Measurements from ENCODE around the gene TSPYL1. TPM values are rescaled to one million over a fixed set of nuclear protein-coding genes. Genes with fewer than 3 reads are reported as not detected.
A peak's percentile ranks its signal among the peaks of the same experiment; 100 is the strongest.

Gene TSPYL1
- total and polyA plus RNA-seq, 10 of the 15 experiments (the other 5 are each of a cell fraction or from before 2014, with no cell fraction given): 22.9 to 44.1 (median 27.0) TPM

GRCh38 chr6:116247285-116247684 is 32.4 kb downstream of the TSPYL1 start:
- in situ Hi-C loops (cut with MboI) (no loop called here), intact Hi-C loops (cut with micrococcal nuclease; ENCODE audit: unreplicated experiment) (no loop called here)
- Histone ChIP-seq H3K9ac (ENCODE audit: control insufficient read depth, insufficient read depth, low read length) (no peak overlapping the region), H3K27ac (ENCODE audit: control insufficient read depth, insufficient read depth) (no peak overlapping the region), H2AFZ (ENCODE audit: control insufficient read depth, low read depth, low read length) (no peak overlapping the region), H3K4me1 (ENCODE audit: control insufficient read depth, insufficient read depth, low read length) (no peaks in the 10 kb centered on the region), H3K36me3 (ENCODE audit: control insufficient read depth in 2 of 2, insufficient read depth in 2 of 2, low read length in 1 of 2) (peaks cover 0 to 5% of the 10 kb centered on the region in 2 experiments; a peak in 1 of 4 replicates), H3K9me3 (replicated peaks; ENCODE audit: control insufficient read depth, insufficient read depth, low read length) (no peaks in the 10 kb centered on the region; the same call in 2 of the 3 replicates), H3K79me2 (ENCODE audit: control insufficient read depth, insufficient read depth, low read length) (peaks cover 13% of the 10 kb centered on the region), H3K27me3 (replicated peaks in 1 of 2; ENCODE audit: control insufficient read depth in 2 of 2, insufficient read depth in 2 of 2, low read length in 1 of 2) (no peaks in the 10 kb centered on the region), H4K20me1 (ENCODE audit: control insufficient read depth, insufficient read depth) (no peaks in the 10 kb centered on the region; the same call in 1 of the 2 replicates), H3K4me2 (ENCODE audit: control insufficient read depth, insufficient read depth) (no peak overlapping the region), H3K4me3 (no peak overlapping the region)
- DNase-seq (ENCODE audit: low read depth, low spot score): no peak
- POLR2A ChIA-PET: no interaction called here
- SMC1A ChIA-PET (ENCODE audit: uncharacterized antibody, unreplicated experiment): interaction anchor here (1.1 kb wide), 1 partner anchor 25 kb away, joined by 3 read pairs; no protein-coding TSS in a partner anchor
- BruUV-seq (replicated peaks): no TSS peak
- TF ChIP-seq CBX3 (IDR thresholded peaks at IDR 0.05; ENCODE audit: borderline replicate concordance, low read depth): no peak
- TF ChIP-seq CUX1 (IDR thresholded peaks at IDR 0.05; ENCODE audit: insufficient replicate concordance, low read depth, low read length): no peak
- no peak for TF ChIP-seq POU2F2 (IDR thresholded peaks at IDR 0.05; ENCODE audit: borderline replicate concordance, low read depth, low read length)
- no peak for TF ChIP-seq PRDM15 (CRISPR knock-in tag; IDR thresholded peaks at IDR 0.05)
- no peak for FAIRE-seq
- peak; percentile 31 for ATAC-seq
- CTCF ChIA-PET: interaction anchor here (1.0 to 1.4 kb wide), 2 partner anchors 15 to 22 kb away, joined by 3 to 6 read pairs; no protein-coding TSS in a partner anchor
- RAD21 ChIA-PET (ENCODE audit: unreplicated experiment): interaction anchor here (0.9 kb wide), 1 partner anchor 238 kb away, joined by 3 read pairs; no protein-coding TSS in a partner anchor
